Measurements from ENCODE around the gene COA5. TPM values are rescaled to one million over a fixed set of nuclear protein-coding genes. Genes with fewer than 3 reads are reported as not detected.

The COA5 gene
- total RNA-seq, 1 experiment from 2014 or later, result 18.6 TPM

GRCh38 chr2:98632351-98632750 is 24.0 kb upstream of the COA5 start (continued):
- no peak for TF ChIP-seq SRF (IDR thresholded peaks at IDR 0.05; ENCODE audit: low read depth)
- no peak for TF ChIP-seq EZH2phosphoT487 (IDR thresholded peaks at IDR 0.05; ENCODE audit: borderline replicate concordance)
- no peak for TF ChIP-seq EZH2 (IDR thresholded peaks at IDR 0.05)
- TF ChIP-seq SIN3A (IDR thresholded peaks at IDR 0.05; ENCODE audit: low read depth), result no peak
- no peak for TF ChIP-seq EGR1 (IDR thresholded peaks at IDR 0.05; ENCODE audit: low read depth)
- TF ChIP-seq MAX (IDR thresholded peaks at IDR 0.05), result no peak
- TF ChIP-seq ATF3 (IDR thresholded peaks at IDR 0.05), result no peak

- no peak for DNase-seq (ENCODE audit: low read depth, low spot score)
- Histone ChIP-seq H3K4me1 (ENCODE audit: control insufficient read depth in 1 of 2, insufficient read depth in 2 of 2, low read length in 2 of 2) (no peaks in the 10 kb centered on the region), H3K9me2 (ENCODE audit: insufficient read depth) (no peaks in the 10 kb centered on the region), H3K9me3 (ENCODE audit: control insufficient read depth in 1 of 2, insufficient read depth in 1 of 2, low read depth in 1 of 2, low read length in 2 of 2) (no peaks in the 10 kb centered on the region), H2AFZ (ENCODE audit: low read depth, low read length, poor library complexity, severe bottlenecking) (no peak overlapping the region), H3K4me2 (ENCODE audit: low read length) (no peak overlapping the region), H3K36me3 (ENCODE audit: control insufficient read depth in 1 of 2, insufficient read depth in 2 of 2, low read length in 2 of 2) (no peaks in the 10 kb centered on the region), H3K27me3 (ENCODE audit: insufficient read depth, low read length) (no peaks in the 10 kb centered on the region), H4K20me1 (ENCODE audit: insufficient read depth) (no peaks in the 10 kb centered on the region), H3K9ac (ENCODE audit: low read length) (no peak overlapping the region), H3K27ac (ENCODE audit: low read depth, low read length) (no peak overlapping the region), H3K4me3 (replicated peaks in 1 of 2; ENCODE audit: low read depth in 1 of 2, low read length in 2 of 2) (no peak overlapping the region), H3K79me2 (ENCODE audit: insufficient read depth, low read length) (no peaks in the 10 kb centered on the region)
- POLR2A ChIA-PET, result no interaction called here
- CTCF ChIA-PET, result no interaction called here
- intact Hi-C loops (cut with micrococcal nuclease), result no loop called here
- BruUV-seq (replicated peaks), result no TSS peak
- no peak for ATAC-seq
- RAD21 ChIA-PET (ENCODE audit: low non-redundant PET in 1 of 2, low total read pairs in 2 of 2, uncharacterized antibody in 2 of 2, unreplicated experiment in 2 of 2), result no interaction called here
- TF ChIP-seq SRF (IDR thresholded peaks at IDR 0.05; ENCODE audit: low read depth), result no peak
- TF ChIP-seq REST (IDR thresholded peaks at IDR 0.05; ENCODE audit: low read depth), result no peak
- no peak for TF ChIP-seq ZBTB33 (IDR thresholded peaks at IDR 0.05; ENCODE audit: extremely low read depth, insufficient replicate concordance, low read length)
- TF ChIP-seq CTCF (IDR thresholded peaks at IDR 0.05 in 2 of 3, conservative IDR thresholded peaks at IDR 0.05 in 1 of 3; ENCODE audit: borderline replicate concordance in 1 of 3, insufficient read depth in 1 of 3, low read depth in 2 of 3, low read length in 2 of 3), result no peak
- no peak for TF ChIP-seq TCF7L2 (IDR thresholded peaks at IDR 0.05; ENCODE audit: borderline replicate concordance, extremely low read depth, insufficient read depth, insufficient read length)
- no peak for TF ChIP-seq RAD21 (IDR thresholded peaks at IDR 0.05; ENCODE audit: low read depth)
- TF ChIP-seq EZH2 (IDR thresholded peaks at IDR 0.05), result no peak
- no peak for TF ChIP-seq ATF3 (IDR thresholded peaks at IDR 0.05)
- no peak for TF ChIP-seq CEBPB (IDR thresholded peaks at IDR 0.05; ENCODE audit: low read depth)
- no peak for TF ChIP-seq ELF1 (IDR thresholded peaks at IDR 0.05; ENCODE audit: borderline replicate concordance, low read depth)
- no peak for TF ChIP-seq ZNF274 (IDR thresholded peaks at IDR 0.05; ENCODE audit: low read depth, low read length)
- no peak for TF ChIP-seq YY1 (IDR thresholded peaks at IDR 0.05; ENCODE audit: extremely low read depth, insufficient replicate concordance, low read depth, low read length)
- TF ChIP-seq FOSL1 (IDR thresholded peaks at IDR 0.05; ENCODE audit: low read depth), result no peak
- no peak for TF ChIP-seq SP1 (IDR thresholded peaks at IDR 0.05; ENCODE audit: low read depth)
These were observed 15.3 kb upstream of the COA5 start for GRCh38 chr2:98623657-98624056.

Data from HCT116 (cell line).